ENCODE measurements around the gene EPGN.
"Not testable (repeated sequence)": the region's sequence is repeated elsewhere in the genome, so short reads cannot be mapped to it uniquely, and the experiment has no call there.

The EPGN gene

GRCh38 chr4:74311696-74312313 is 3.5 kb downstream of the EPGN start:
- DNase-seq, result peak; percentile 8 to 40

- no peak for DNase-seq
Measured at GRCh38 chr4:74314329-74314728, 6.1 kb downstream of the EPGN start.

- DNase-seq, result no peak
Measured at GRCh38 chr4:74314944-74315343, 6.7 kb downstream of the EPGN start.

GRCh38 chr4:74315376-74315775 is 7.1 kb downstream of the EPGN start:
- no peak for DNase-seq

GRCh38 chr4:74316397-74316796 is 8.1 kb downstream of the EPGN start:
- no peak for DNase-seq

GRCh38 chr4:74317616-74318246 is 9.5 kb downstream of the EPGN start:
- no peak for DNase-seq

- no peak for DNase-seq
Measured at GRCh38 chr4:74318276-74318675, 10.0 kb downstream of the EPGN start.

- no peak for DNase-seq
Measured at GRCh38 chr4:74319470-74319869, 11.2 kb downstream of the EPGN start.

- DNase-seq, result peak; percentile 39 to 66
Measured at GRCh38 chr4:74320559-74321118, 12.4 kb downstream of the EPGN start.

GRCh38 chr4:74322301-74322700 is 14.0 kb downstream of the EPGN start:
- no peak for DNase-seq

- no peak for DNase-seq
Measured at GRCh38 chr4:74323663-74324062, 15.4 kb downstream of the EPGN start.

GRCh38 chr4:74324262-74324661 is 16.0 kb downstream of the EPGN start:
- DNase-seq, result no peak

GRCh38 chr4:74325886-74326285 is 17.6 kb downstream of the EPGN start:
- no peak for DNase-seq

GRCh38 chr4:74327762-74328161 is 19.5 kb downstream of the EPGN start:
- DNase-seq, result no peak

GRCh38 chr4:74328501-74328900 is 20.2 kb downstream of the EPGN start:
- no peak for DNase-seq

- no peak for DNase-seq
Measured at GRCh38 chr4:74329307-74329706, 21.0 kb downstream of the EPGN start.

GRCh38 chr4:74330295-74330750 is 22.1 kb downstream of the EPGN start:
- DNase-seq, result no peak

GRCh38 chr4:74331252-74331651 is 23.0 kb downstream of the EPGN start:
- no peak for DNase-seq

GRCh38 chr4:74331944-74332343 is 23.7 kb downstream of the EPGN start:
- no peak for DNase-seq

- DNase-seq, result no peak
Measured at GRCh38 chr4:74334636-74335035, 26.4 kb downstream of the EPGN start.

- no peak for DNase-seq
Measured at GRCh38 chr4:74335341-74336021, 27.2 kb downstream of the EPGN start.

GRCh38 chr4:74338792-74339333 is 30.6 kb downstream of the EPGN start:
- DNase-seq, result no peak

GRCh38 chr4:74339501-74339900 is 31.2 kb downstream of the EPGN start:
- no peak for DNase-seq

- not testable (repeated sequence) for DNase-seq
Measured at GRCh38 chr4:74340421-74340820, 32.2 kb downstream of the EPGN start.
